ENCODE results near the gene CAGE1. TPM values are rescaled to one million over a fixed set of nuclear protein-coding genes. Genes with fewer than 3 reads are reported as not detected.
"Not testable (repeated sequence)": the region's sequence is repeated elsewhere in the genome, so short reads cannot be mapped to it uniquely, and the experiment has no call there.

CAGE1 gene
- total RNA-seq, 4 donors from 2014 or later, result not detected

GRCh38 chr6:7367408-7367807 is 22.1 kb downstream of the CAGE1 start:
- ATAC-seq, result no peak
- TF ChIP-seq POLR2A (IDR thresholded peaks at IDR 0.05), result no peak
- no peak for TF ChIP-seq CTCF (IDR thresholded peaks at IDR 0.05)
- no peak for TF ChIP-seq POLR2AphosphoS5 (IDR thresholded peaks at IDR 0.05)
- TF ChIP-seq EP300 (IDR thresholded peaks at IDR 0.05), result no peak
- no peaks in the 10 kb centered on the region for H3K4me1 ChIP-seq
- WGBS, 2 donors (ENCODE audit: low coverage in 1 of 2), result 75% methylated on average over 6 to 7 of the region's 7 CpGs
- no peaks in the 10 kb centered on the region for H3K9me3 ChIP-seq
- H3K27me3 ChIP-seq, result peaks cover 7% of the 10 kb centered on the region
- H3K4me3 ChIP-seq, result no peak overlapping the region
- H3K27ac ChIP-seq, result no peak overlapping the region
- no peaks in the 10 kb centered on the region for H3K36me3 ChIP-seq

GRCh38 chr6:7351916-7352315 is 37.6 kb downstream of the CAGE1 start:
- H3K27me3 ChIP-seq, H3K4me1 ChIP-seq, ATAC-seq, H3K9me3 ChIP-seq, H3K27ac ChIP-seq, H3K36me3 ChIP-seq, H3K4me3 ChIP-seq: not testable (repeated sequence)
- WGBS, 2 donors (ENCODE audit: low coverage in 1 of 2), result 68 to 90% methylated on average over 3 of the region's 3 CpGs

- WGBS, 2 donors (ENCODE audit: low coverage in 1 of 2), result 69 to 78% methylated on average over 1 of the region's 1 CpG
- H3K9me3 ChIP-seq, ATAC-seq, H3K36me3 ChIP-seq, H3K27ac ChIP-seq, H3K4me1 ChIP-seq, H3K27me3 ChIP-seq, H3K4me3 ChIP-seq: not testable (repeated sequence)
Observed at GRCh38 chr6:7350591-7350990, 39.0 kb downstream of the CAGE1 start.

GRCh38 chr6:7347551-7347997 is 42.0 kb downstream of the CAGE1 start:
- H3K9me3 ChIP-seq, H3K27me3 ChIP-seq, H3K36me3 ChIP-seq, H3K27ac ChIP-seq, H3K4me3 ChIP-seq, H3K4me1 ChIP-seq, ATAC-seq: not testable (repeated sequence)
- 50% methylated on average over 1 of the region's 2 CpGs; no CpG with 5 or more reads in 1 of the 2 donors for WGBS, 2 donors (ENCODE audit: low coverage in 1 of 2)

GRCh38 chr6:7344773-7345450 is 44.6 kb downstream of the CAGE1 start:
- not testable (repeated sequence) for H3K9me3 ChIP-seq, H3K27ac ChIP-seq, H3K4me1 ChIP-seq, ATAC-seq, H3K4me3 ChIP-seq, H3K36me3 ChIP-seq
- H3K27me3 ChIP-seq, result peaks cover 34% of the 10 kb centered on the region
- 85 to 87% methylated on average over 2 to 3 of the region's 10 CpGs for WGBS, 2 donors (ENCODE audit: low coverage in 1 of 2)

- Histone ChIP-seq H3K9me3 (no peaks in the 10 kb centered on the region), H3K27me3 (peaks cover 36% of the 10 kb centered on the region), H3K27ac (no peak overlapping the region), H3K4me3 (no peak overlapping the region), H3K36me3 (no peaks in the 10 kb centered on the region), H3K4me1 (no peaks in the 10 kb centered on the region)
- ATAC-seq, result no peak
- 69 to 80% methylated on average over 3 to 7 of the region's 29 CpGs for WGBS, 2 donors (ENCODE audit: low coverage in 1 of 2)
- no peak for TF ChIP-seq POLR2A (IDR thresholded peaks at IDR 0.05)
- TF ChIP-seq EP300 (IDR thresholded peaks at IDR 0.05), result no peak
- no peak for TF ChIP-seq CTCF (IDR thresholded peaks at IDR 0.05)
- no peak for TF ChIP-seq POLR2AphosphoS5 (IDR thresholded peaks at IDR 0.05)
Observed at GRCh38 chr6:7343546-7344475, 45.7 kb downstream of the CAGE1 start.
